K562 (cell line): Measurements from ENCODE around the gene PRDX2. TPM values are rescaled to one million over a fixed set of nuclear protein-coding genes. Genes with fewer than 3 reads are reported as not detected.

Experiments used
- ATAC-seq: fragments of 200-7000 bp; cut with Tn5 transposase; 3 replicates; pipeline ENCODE4 v1.9.1; 2020; ENCODE audit warnings: moderate library complexity
- BruUV-seq: library from RNA; stranded (reverse); fragments of 400-500 nt; replicated peaks from 2 replicates; lab custom pipeline; 2021; lab: Mats Ljungman, UMichigan
- CTCF ChIA-PET: fragments of 300-600 bp; formaldehyde crosslinking; extraction: SDS; loops from one replicate; lab custom pipeline; 2021; ENCODE audit warnings: low intra/inter-chr PET ratio; lab: Yijun Ruan, JAX
- POLR2A ChIA-PET: fragments of 300-600, 350-650 bp; sonication (Branson Sonifier 250); formaldehyde crosslinking; extraction: SDS; loops from one replicate; lab custom pipeline; 2021; ENCODE audit warnings: antibody characterized with exemption, inconsistent platforms; lab: Yijun Ruan, JAX
- DNase-seq, 4 experiments: peaks; one replicate each; pipeline versions ENCODE4 v3.0.0 to v3.0.0-alpha.2; 2011 to 2018; ENCODE audit warnings: low spot score in 3 of 4, mixed read lengths in 3 of 4; ENCODE audit errors: extremely low read depth in 1 of 4
- FAIRE-seq: peaks from 2 replicates; lab custom pipeline; 2011; peaks lifted over from hg19 to GRCh38; lab: Jason Lieb, UNC
- H2AFZ ChIP-seq: 2 replicates; pipeline ENCODE4 v1.6.0; 2011; ENCODE audit warnings: low read depth, low read length, control low read depth, inconsistent platforms
- H3K27ac ChIP-seq: fragments of 200-600 bp; 3 replicates; pipeline ENCODE4 v1.8.0; 2011; ENCODE audit warnings: low read depth, mild to moderate bottlenecking, control low read depth, inconsistent platforms, low read length, moderate library complexity, mixed read lengths; ENCODE audit errors: extremely low read depth
- H3K27me3 ChIP-seq, 2 experiments: fragments of 300-600 bp in 1 of 2; 2 replicates in 1 of 2; 3 replicates in 1 of 2; pipeline versions ENCODE4 v1.6.0 to v1.8.0; 2011; ENCODE audit warnings: inconsistent platforms in 2 of 2, low read length in 2 of 2, mild to moderate bottlenecking in 1 of 2, mixed read lengths in 1 of 2, moderate library complexity in 1 of 2; ENCODE audit not compliant: control insufficient read depth in 2 of 2, insufficient read depth in 2 of 2
- H3K36me3 ChIP-seq: fragments of 300-600 bp; 3 replicates; pipeline ENCODE4 v1.8.0; 2011; ENCODE audit warnings: mild to moderate bottlenecking, low read length, inconsistent platforms; ENCODE audit not compliant: control insufficient read depth, insufficient read depth
- H3K4me1 ChIP-seq, 2 experiments: fragments of 200-600 bp in 1 of 2; replicated peaks in 1 of 2; 2 replicates in 1 of 2; 3 replicates in 1 of 2; pipeline versions ENCODE4 v1.5.1 to v1.8.0; 2011; ENCODE audit warnings: inconsistent platforms in 2 of 2, low read length in 2 of 2, mild to moderate bottlenecking in 1 of 2, mixed read lengths in 1 of 2, moderate library complexity in 1 of 2; ENCODE audit not compliant: control insufficient read depth in 2 of 2, insufficient read depth in 2 of 2
- H3K4me2 ChIP-seq: 2 replicates; pipeline ENCODE4 v1.6.1; 2011; ENCODE audit warnings: low read length, control low read depth, inconsistent platforms, mixed read lengths; ENCODE audit not compliant: insufficient read depth
- H3K4me3 ChIP-seq: fragments of 200-600 bp; sonication (generic), shearing (Covaris generic); 2 replicates; pipeline ENCODE4 v1.5.1; 2016; ENCODE audit warnings: control low read depth, inconsistent platforms
- H3K79me2 ChIP-seq: fragments of 200-600 bp; 3 replicates; pipeline ENCODE4 v1.8.0; 2011; ENCODE audit warnings: low read length, inconsistent platforms; ENCODE audit not compliant: control insufficient read depth, insufficient read depth
- H3K9ac ChIP-seq, 2 experiments: 2 replicates each; pipeline versions ENCODE4 v1.6.0 to v1.6.1; 2011; ENCODE audit warnings: low read depth in 2 of 2, low read length in 2 of 2, control low read depth in 1 of 2, inconsistent platforms in 1 of 2, mild to moderate bottlenecking in 1 of 2, mixed read lengths in 1 of 2; ENCODE audit not compliant: insufficient read depth in 1 of 2
- H3K9me1 ChIP-seq: one replicate; pipeline ENCODE4 v1.6.0; 2011; ENCODE audit warnings: inconsistent platforms, mild to moderate bottlenecking, low read length, moderate library complexity; ENCODE audit not compliant: control insufficient read depth, insufficient read depth
- H3K9me3 ChIP-seq: replicated peaks from 2 replicates; pipeline ENCODE4 v1.5.1; 2011; ENCODE audit warnings: low read depth, low read length, inconsistent platforms; ENCODE audit not compliant: control insufficient read depth, insufficient read depth
- H4K20me1 ChIP-seq: replicated peaks from 2 replicates; pipeline ENCODE4 v1.6.1; 2011; ENCODE audit warnings: low read length, inconsistent platforms, mixed read lengths; ENCODE audit not compliant: control insufficient read depth, insufficient read depth
- EGR1 ChIP-seq: fragments of 450-650 bp; conservative IDR thresholded peaks from 2 replicates; pipeline ENCODE4 v1.6.1; 2017; ENCODE audit warnings: mild to moderate bottlenecking
- MTA3 ChIP-seq: fragments of 450-650 bp; formaldehyde crosslinking; IDR thresholded peaks from 2 replicates; pipeline ENCODE4 v1.6.1; 2017; ENCODE audit warnings: mild to moderate bottlenecking, borderline replicate concordance
- NFIC ChIP-seq: fragments of 450-650 bp; IDR thresholded peaks from 2 replicates; pipeline ENCODE4 v1.6.1; 2017; ENCODE audit warnings: mild to moderate bottlenecking, inconsistent platforms
- NR2C2 ChIP-seq, 2 experiments: fragments of 200-800 bp in 1 of 2; sonication (Bioruptor generic) in 1 of 2; sonication (generic) in 1 of 2; formaldehyde crosslinking in 1 of 2; IDR thresholded peaks; 2 replicates each; pipeline versions ENCODE4 v1.6.1 to v1.8.0; 2016 to 2022; ENCODE audit warnings: mild to moderate bottlenecking in 1 of 2, missing compliant biosample characterization in 1 of 2, missing genetic modification characterization in 1 of 2, missing genetic modification reagents in 1 of 2
- TAF1 ChIP-seq: IDR thresholded peaks from 2 replicates; pipeline ENCODE4 v1.6.1; 2011; ENCODE audit warnings: mild to moderate bottlenecking, low read length, moderate library complexity; ENCODE audit not compliant: insufficient read depth, control insufficient read depth, severe bottlenecking; ENCODE audit errors: extremely low read depth
- WGBS: fragments of 100-300 bp; shearing (Covaris generic); methylation state at CpG from one replicate; pipeline ENCODE4 v1.1.6; 2016; ENCODE audit warnings: low coverage, mixed read lengths; ENCODE audit not compliant: insufficient coverage; ENCODE audit errors: missing lambda C conversion rate; 5-methylcytosine and 5-hydroxymethylcytosine counted together
- in situ Hi-C: fragments of 300-500 bp; cut with MboI; formaldehyde crosslinking; loops from 4 replicates; pipeline ENCODE4 v1.15.0; 2018; ENCODE audit warnings: inconsistent platforms, mixed read lengths
- intact Hi-C: fragments of 100-400 bp; cut with micrococcal nuclease; formaldehyde crosslinking; loops from 2 replicates; pipeline ENCODE4 v1.14.2; 2022
- polyA plus RNA-seq, 8 experiments: library from polyadenylated mRNA; depleted of rRNA in 4 of 8; stranded (reverse) in 5 of 8; unstranded in 3 of 8; fragments of >200 nt; fragmentation: Nextera tagmentation in 2 of 8; fragmentation: Illumina TruSeq in 1 of 8; extraction: Ambion mirVana in 2 of 8; extraction: Trizol in 1 of 8; gene quantifications; 2 replicates each; pipeline versions ENCODE4 v1.2.1 to v1.2.3, GENCODE V29; 2011 to 2014; ENCODE audit warnings: inconsistent platforms in 1 of 8, missing spikeins in 1 of 8
- total RNA-seq, 7 experiments: library from RNA; depleted of rRNA in 6 of 7; stranded (reverse); fragments of >200 nt in 6 of 7; fragmentation: Illumina TruSeq in 2 of 7; extraction: Trizol in 2 of 7; gene quantifications; 2 replicates each; pipeline versions ENCODE4 v1.2.1 to v1.2.3, GENCODE V29; 2011 to 2021; ENCODE audit warnings: low replicate concordance in 1 of 7
- TF ChIP-seq, protein P1 (sequence below), 3 experiments: fragments of 200-800 bp in 1 of 3; sonication (Bioruptor generic) in 1 of 3; sonication (generic) in 1 of 3; formaldehyde crosslinking in 1 of 3; IDR thresholded peaks; 2 replicates each; pipeline versions ENCODE4 v1.6.1 to v1.8.0; 2016 to 2022; ENCODE audit warnings: mild to moderate bottlenecking in 2 of 3, missing compliant biosample characterization in 2 of 3, missing genetic modification characterization in 2 of 3, missing genetic modification reagents in 1 of 3
- TF ChIP-seq, protein P2 (sequence below): fragments of 250-450 bp; sonication (Bioruptor Pico); IDR thresholded peaks from 2 replicates; pipeline ENCODE4 v1.4.0; 2020

Gene PRDX2
- total and polyA plus RNA-seq, 9 of the 15 experiments (the other 6 are each of a cell fraction or from before 2014, with no cell fraction given) = 206 to 1,183 (median 415) TPM

DNA sequence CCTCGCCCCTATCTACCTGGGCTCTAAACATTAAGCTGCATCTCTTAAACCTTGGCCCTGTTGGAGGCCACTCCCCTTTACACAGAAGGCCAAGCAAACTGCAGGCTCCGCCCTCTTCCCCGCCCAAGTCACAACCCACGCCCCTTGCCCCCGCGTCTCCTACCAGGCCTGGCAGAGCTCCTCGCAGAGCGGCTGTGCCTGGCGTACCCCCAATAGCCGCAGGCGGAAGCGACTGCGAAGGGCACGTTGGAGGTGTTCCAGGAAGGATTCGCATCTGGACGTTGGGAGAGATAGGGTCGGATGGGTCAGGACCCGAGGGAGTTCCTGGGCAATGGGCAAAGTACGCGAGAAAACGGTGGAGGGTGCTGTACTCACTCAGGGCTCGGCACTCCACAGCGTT is 26.9 kb upstream of the PRDX2 start:
- Histone ChIP-seq H3K27ac (no peak overlapping the region), H3K4me3 (no peak overlapping the region), H3K9me3 (no peaks in the 10 kb centered on the region), H3K36me3 (no peaks in the 10 kb centered on the region), H3K9ac (peak overlapping the region in 1 of 2 experiments; percentile 82; a peak in 1 of 4 replicates), H3K79me2 (no peaks in the 10 kb centered on the region), H3K27me3 (no peaks in the 10 kb centered on the region), H2AFZ (peak overlapping the region; percentile 41), H3K4me1 (peaks cover 13 to 33% of the 10 kb centered on the region in 2 experiments), H3K9me1 (peaks cover 3% of the 10 kb centered on the region), H3K4me2 (no peak overlapping the region; the same call in 1 of the 2 replicates), H4K20me1 (peaks cover 8% of the 10 kb centered on the region)
- TF ChIP-seq, protein P1, sequence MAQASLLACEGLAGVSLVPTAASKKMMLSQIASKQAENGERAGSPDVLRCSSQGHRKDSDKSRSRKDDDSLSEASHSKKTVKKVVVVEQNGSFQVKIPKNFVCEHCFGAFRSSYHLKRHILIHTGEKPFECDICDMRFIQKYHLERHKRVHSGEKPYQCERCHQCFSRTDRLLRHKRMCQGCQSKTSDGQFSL (CRISPR knock-in tag; IDR thresholded peaks at IDR 0.05) = no peak
- TF ChIP-seq, protein P1 (tag; IDR thresholded peaks at IDR 0.05) = no peak
- TF ChIP-seq MTA3 (no peak), EGR1 (peak; percentile 49), TAF1 (no peak), NR2C2 (CRISPR knock-in tag; IDR thresholded peaks at IDR 0.05) (0 out of 2 replicates have a peak, but pooled peaks have one; percentile 20), NR2C2 (tag; IDR thresholded peaks at IDR 0.05) (no peak), NFIC (0 out of 2 replicates have a peak, but pooled peaks have one; percentile 17)
- TF ChIP-seq, protein P2, sequence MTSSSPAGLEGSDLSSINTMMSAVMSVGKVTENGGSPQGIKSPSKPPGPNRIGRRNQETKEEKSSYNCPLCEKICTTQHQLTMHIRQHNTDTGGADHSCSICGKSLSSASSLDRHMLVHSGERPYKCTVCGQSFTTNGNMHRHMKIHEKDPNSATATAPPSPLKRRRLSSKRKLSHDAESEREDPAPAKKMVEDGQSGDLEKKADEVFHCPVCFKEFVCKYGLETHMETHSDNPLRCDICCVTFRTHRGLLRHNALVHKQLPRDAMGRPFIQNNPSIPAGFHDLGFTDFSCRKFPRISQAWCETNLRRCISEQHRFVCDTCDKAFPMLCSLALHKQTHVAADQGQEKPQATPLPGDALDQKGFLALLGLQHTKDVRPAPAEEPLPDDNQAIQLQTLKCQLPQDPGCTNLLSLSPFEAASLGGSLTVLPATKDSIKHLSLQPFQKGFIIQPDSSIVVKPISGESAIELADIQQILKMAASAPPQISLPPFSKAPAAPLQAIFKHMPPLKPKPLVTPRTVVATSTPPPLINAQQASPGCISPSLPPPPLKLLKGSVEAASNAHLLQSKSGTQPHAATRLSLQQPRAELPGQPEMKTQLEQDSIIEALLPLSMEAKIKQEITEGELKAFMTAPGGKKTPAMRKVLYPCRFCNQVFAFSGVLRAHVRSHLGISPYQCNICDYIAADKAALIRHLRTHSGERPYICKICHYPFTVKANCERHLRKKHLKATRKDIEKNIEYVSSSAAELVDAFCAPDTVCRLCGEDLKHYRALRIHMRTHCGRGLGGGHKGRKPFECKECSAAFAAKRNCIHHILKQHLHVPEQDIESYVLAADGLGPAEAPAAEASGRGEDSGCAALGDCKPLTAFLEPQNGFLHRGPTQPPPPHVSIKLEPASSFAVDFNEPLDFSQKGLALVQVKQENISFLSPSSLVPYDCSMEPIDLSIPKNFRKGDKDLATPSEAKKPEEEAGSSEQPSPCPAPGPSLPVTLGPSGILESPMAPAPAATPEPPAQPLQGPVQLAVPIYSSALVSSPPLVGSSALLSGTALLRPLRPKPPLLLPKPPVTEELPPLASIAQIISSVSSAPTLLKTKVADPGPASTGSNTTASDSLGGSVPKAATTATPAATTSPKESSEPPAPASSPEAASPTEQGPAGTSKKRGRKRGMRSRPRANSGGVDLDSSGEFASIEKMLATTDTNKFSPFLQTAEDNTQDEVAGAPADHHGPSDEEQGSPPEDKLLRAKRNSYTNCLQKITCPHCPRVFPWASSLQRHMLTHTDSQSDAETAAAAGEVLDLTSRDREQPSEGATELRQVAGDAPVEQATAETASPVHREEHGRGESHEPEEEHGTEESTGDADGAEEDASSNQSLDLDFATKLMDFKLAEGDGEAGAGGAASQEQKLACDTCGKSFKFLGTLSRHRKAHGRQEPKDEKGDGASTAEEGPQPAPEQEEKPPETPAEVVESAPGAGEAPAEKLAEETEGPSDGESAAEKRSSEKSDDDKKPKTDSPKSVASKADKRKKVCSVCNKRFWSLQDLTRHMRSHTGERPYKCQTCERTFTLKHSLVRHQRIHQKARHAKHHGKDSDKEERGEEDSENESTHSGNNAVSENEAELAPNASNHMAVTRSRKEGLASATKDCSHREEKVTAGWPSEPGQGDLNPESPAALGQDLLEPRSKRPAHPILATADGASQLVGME (CRISPR knock-in tag) = no peak
- POLR2A ChIA-PET = interaction anchor here (0.6 kb wide), 1 partner anchor 428 kb away, joined by 3 read pairs; the partner anchor contains the start of gene ZNF799
- in situ Hi-C loops (no loop called here), intact Hi-C loops (no loop called here)
- 10% methylated on average over 23 of the region's 23 CpGs for WGBS
- peak; percentile 69 for ATAC-seq
- BruUV-seq = no TSS peak
- FAIRE-seq = no peak
- CTCF ChIA-PET = no interaction called here
- peak; percentile 59 to 74 (median 62) for DNase-seq
